Tongue (tissue), 2 donors: ENCODE measurements around the gene R3HCC1L. TPM values are rescaled to one million over a fixed set of nuclear protein-coding genes. Genes with fewer than 3 reads are reported as not detected.

Experiments used
- DNase-seq: peaks from one replicate; pipeline ENCODE4 v3.0.0-alpha.2; 2015
- total RNA-seq: library from RNA; depleted of rRNA; stranded (reverse); fragments of >200 nt; gene quantifications from one replicate; pipeline ENCODE4 v1.2.3, GENCODE V29; 2014

Gene R3HCC1L
- 17.4 TPM for total RNA-seq

- DNase-seq: peak; percentile 93
Observed at GRCh38 chr10:98134431-98135221, at the start of gene R3HCC1L. Gene R3HCC1L (plus strand): TSS chr10:98134657. CDS start chr10:98208115, 73,458 bp downstream.

GRCh38 chr10:98085238-98085637, 49.2 kb upstream of the R3HCC1L start:
- DNase-seq: no peak

GRCh38 chr10:98086837-98087708, 47.4 kb upstream of the R3HCC1L start:
- DNase-seq: no peak

GRCh38 chr10:98088186-98088971, 46.1 kb upstream of the R3HCC1L start:
- DNase-seq: no peak

GRCh38 chr10:98090822-98091221, 43.6 kb upstream of the R3HCC1L start:
- DNase-seq: no peak

GRCh38 chr10:98096316-98096715, 38.1 kb upstream of the R3HCC1L start:
- no peak for DNase-seq

GRCh38 chr10:98096731-98097130, 37.7 kb upstream of the R3HCC1L start:
- no peak for DNase-seq

- DNase-seq: no peak
Observed at GRCh38 chr10:98097175-98097574, 37.3 kb upstream of the R3HCC1L start.

- DNase-seq: peak; percentile 6
Observed at GRCh38 chr10:98097616-98098015, 36.8 kb upstream of the R3HCC1L start.

GRCh38 chr10:98098247-98098646, 36.2 kb upstream of the R3HCC1L start:
- no peak for DNase-seq

- DNase-seq: no peak
Observed at GRCh38 chr10:98100476-98100875, 34.0 kb upstream of the R3HCC1L start.

- no peak for DNase-seq
Observed at GRCh38 chr10:98101366-98101765, 33.1 kb upstream of the R3HCC1L start.

GRCh38 chr10:98104125-98104524, 30.3 kb upstream of the R3HCC1L start:
- no peak for DNase-seq

GRCh38 chr10:98106531-98106930, 27.9 kb upstream of the R3HCC1L start:
- no peak for DNase-seq

- no peak for DNase-seq
Observed at GRCh38 chr10:98107644-98108430, 26.6 kb upstream of the R3HCC1L start.

- no peak for DNase-seq
Observed at GRCh38 chr10:98110356-98110755, 24.1 kb upstream of the R3HCC1L start.

- DNase-seq: no peak
Observed at GRCh38 chr10:98115031-98115787, 19.2 kb upstream of the R3HCC1L start.

GRCh38 chr10:98119891-98120290, 14.6 kb upstream of the R3HCC1L start:
- no peak for DNase-seq

- no peak for DNase-seq
Observed at GRCh38 chr10:98125940-98126631, 8.4 kb upstream of the R3HCC1L start.

- DNase-seq: no peak
Observed at GRCh38 chr10:98128802-98129201, 5.7 kb upstream of the R3HCC1L start.
